K562 (cell line): Measurements from ENCODE around the gene DAB1. TPM values are rescaled to one million over a fixed set of nuclear protein-coding genes. Genes with fewer than 3 reads are reported as not detected.

Experiments
- ATAC-seq: fragments of 200-7000 bp; cut with Tn5 transposase; 3 replicates; pipeline ENCODE4 v1.9.1; 2020; ENCODE audit warnings: moderate library complexity
- BruUV-seq: library from RNA; stranded (reverse); fragments of 400-500 nt; replicated peaks from 2 replicates; lab custom pipeline; 2021; lab: Mats Ljungman, UMichigan
- CTCF ChIA-PET: fragments of 300-600 bp; formaldehyde crosslinking; extraction: SDS; loops from one replicate; lab custom pipeline; 2021; ENCODE audit warnings: low intra/inter-chr PET ratio; lab: Yijun Ruan, JAX
- POLR2A ChIA-PET: fragments of 300-600, 350-650 bp; sonication (Branson Sonifier 250); formaldehyde crosslinking; extraction: SDS; loops from one replicate; lab custom pipeline; 2021; ENCODE audit warnings: antibody characterized with exemption, inconsistent platforms; lab: Yijun Ruan, JAX
- DNase-seq, 4 experiments: peaks; one replicate each; pipeline versions ENCODE4 v3.0.0 to v3.0.0-alpha.2; 2011 to 2018; ENCODE audit warnings: low spot score in 3 of 4, mixed read lengths in 3 of 4; ENCODE audit errors: extremely low read depth in 1 of 4
- FAIRE-seq: peaks from 2 replicates; lab custom pipeline; 2011; peaks lifted over from hg19 to GRCh38; lab: Jason Lieb, UNC
- H2AFZ ChIP-seq: 2 replicates; pipeline ENCODE4 v1.6.0; 2011; ENCODE audit warnings: low read depth, low read length, control low read depth, inconsistent platforms
- H3K27ac ChIP-seq: fragments of 200-600 bp; 3 replicates; pipeline ENCODE4 v1.8.0; 2011; ENCODE audit warnings: low read depth, mild to moderate bottlenecking, control low read depth, inconsistent platforms, low read length, moderate library complexity, mixed read lengths; ENCODE audit errors: extremely low read depth
- H3K27me3 ChIP-seq, 2 experiments: fragments of 300-600 bp in 1 of 2; 2 replicates in 1 of 2; 3 replicates in 1 of 2; pipeline versions ENCODE4 v1.6.0 to v1.8.0; 2011; ENCODE audit warnings: inconsistent platforms in 2 of 2, low read length in 2 of 2, mild to moderate bottlenecking in 1 of 2, mixed read lengths in 1 of 2, moderate library complexity in 1 of 2; ENCODE audit not compliant: control insufficient read depth in 2 of 2, insufficient read depth in 2 of 2
- H3K36me3 ChIP-seq: fragments of 300-600 bp; 3 replicates; pipeline ENCODE4 v1.8.0; 2011; ENCODE audit warnings: mild to moderate bottlenecking, low read length, inconsistent platforms; ENCODE audit not compliant: control insufficient read depth, insufficient read depth
- H3K4me1 ChIP-seq, 2 experiments: fragments of 200-600 bp in 1 of 2; replicated peaks in 1 of 2; 2 replicates in 1 of 2; 3 replicates in 1 of 2; pipeline versions ENCODE4 v1.5.1 to v1.8.0; 2011; ENCODE audit warnings: inconsistent platforms in 2 of 2, low read length in 2 of 2, mild to moderate bottlenecking in 1 of 2, mixed read lengths in 1 of 2, moderate library complexity in 1 of 2; ENCODE audit not compliant: control insufficient read depth in 2 of 2, insufficient read depth in 2 of 2
- H3K4me2 ChIP-seq: 2 replicates; pipeline ENCODE4 v1.6.1; 2011; ENCODE audit warnings: low read length, control low read depth, inconsistent platforms, mixed read lengths; ENCODE audit not compliant: insufficient read depth
- H3K4me3 ChIP-seq: fragments of 200-600 bp; sonication (generic), shearing (Covaris generic); 2 replicates; pipeline ENCODE4 v1.5.1; 2016; ENCODE audit warnings: control low read depth, inconsistent platforms
- H3K79me2 ChIP-seq: fragments of 200-600 bp; 3 replicates; pipeline ENCODE4 v1.8.0; 2011; ENCODE audit warnings: low read length, inconsistent platforms; ENCODE audit not compliant: control insufficient read depth, insufficient read depth
- H3K9ac ChIP-seq, 2 experiments: 2 replicates each; pipeline versions ENCODE4 v1.6.0 to v1.6.1; 2011; ENCODE audit warnings: low read depth in 2 of 2, low read length in 2 of 2, control low read depth in 1 of 2, inconsistent platforms in 1 of 2, mild to moderate bottlenecking in 1 of 2, mixed read lengths in 1 of 2; ENCODE audit not compliant: insufficient read depth in 1 of 2
- H3K9me1 ChIP-seq: one replicate; pipeline ENCODE4 v1.6.0; 2011; ENCODE audit warnings: inconsistent platforms, mild to moderate bottlenecking, low read length, moderate library complexity; ENCODE audit not compliant: control insufficient read depth, insufficient read depth
- H3K9me3 ChIP-seq: replicated peaks from 2 replicates; pipeline ENCODE4 v1.5.1; 2011; ENCODE audit warnings: low read depth, low read length, inconsistent platforms; ENCODE audit not compliant: control insufficient read depth, insufficient read depth
- H4K20me1 ChIP-seq: replicated peaks from 2 replicates; pipeline ENCODE4 v1.6.1; 2011; ENCODE audit warnings: low read length, inconsistent platforms, mixed read lengths; ENCODE audit not compliant: control insufficient read depth, insufficient read depth
- MXD1 ChIP-seq: fragments of 250-450 bp; sonication (Bioruptor Pico); IDR thresholded peaks from 2 replicates; pipeline ENCODE4 v1.8.0; 2021; ENCODE audit warnings: borderline replicate concordance, mild to moderate bottlenecking, moderate library complexity; ENCODE audit not compliant: poor library complexity, severe bottlenecking
- UBTF ChIP-seq, 2 experiments: IDR thresholded peaks; 2 replicates each; pipeline ENCODE4 v1.6.1; 2012; ENCODE audit warnings: improper control_type of control experiment in 2 of 2, low read depth in 2 of 2, low read length in 2 of 2, borderline replicate concordance in 1 of 2
- WGBS: fragments of 100-300 bp; shearing (Covaris generic); methylation state at CpG from one replicate; pipeline ENCODE4 v1.1.6; 2016; ENCODE audit warnings: low coverage, mixed read lengths; ENCODE audit not compliant: insufficient coverage; ENCODE audit errors: missing lambda C conversion rate; 5-methylcytosine and 5-hydroxymethylcytosine counted together
- in situ Hi-C: fragments of 300-500 bp; cut with MboI; formaldehyde crosslinking; loops from 4 replicates; pipeline ENCODE4 v1.15.0; 2018; ENCODE audit warnings: inconsistent platforms, mixed read lengths
- intact Hi-C: fragments of 100-400 bp; cut with micrococcal nuclease; formaldehyde crosslinking; loops from 2 replicates; pipeline ENCODE4 v1.14.2; 2022
- polyA plus RNA-seq, 8 experiments: library from polyadenylated mRNA; depleted of rRNA in 4 of 8; stranded (reverse) in 5 of 8; unstranded in 3 of 8; fragments of >200 nt; fragmentation: Nextera tagmentation in 2 of 8; fragmentation: Illumina TruSeq in 1 of 8; extraction: Ambion mirVana in 2 of 8; extraction: Trizol in 1 of 8; gene quantifications; 2 replicates each; pipeline versions ENCODE4 v1.2.1 to v1.2.3, GENCODE V29; 2011 to 2014; ENCODE audit warnings: inconsistent platforms in 1 of 8, missing spikeins in 1 of 8
- total RNA-seq, 7 experiments: library from RNA; depleted of rRNA in 6 of 7; stranded (reverse); fragments of >200 nt in 6 of 7; fragmentation: Illumina TruSeq in 2 of 7; extraction: Trizol in 2 of 7; gene quantifications; 2 replicates each; pipeline versions ENCODE4 v1.2.1 to v1.2.3, GENCODE V29; 2011 to 2021; ENCODE audit warnings: low replicate concordance in 1 of 7

DAB1 gene
- total and polyA plus RNA-seq, 9 of the 15 experiments (the other 6 are each of a cell fraction or from before 2014, with no cell fraction given) = not detected

GRCh38 chr1:57384284-57384683 lies 39.6 kb downstream of the DAB1 start:
- ATAC-seq = no peak
- no peak for DNase-seq
- no peak overlapping the region for H3K9ac ChIP-seq
- no peaks in the 10 kb centered on the region; a peak in 1 of 5 replicates for H3K27me3 ChIP-seq
- no peak overlapping the region for H3K4me2 ChIP-seq
- intact Hi-C loops (no loop called here), in situ Hi-C loops (no loop called here)
- H3K79me2 ChIP-seq = no peaks in the 10 kb centered on the region
- FAIRE-seq = no peak
- TF ChIP-seq MXD1 (CRISPR knock-in tag) = no peak
- H3K9me3 ChIP-seq = no peaks in the 10 kb centered on the region
- no peak overlapping the region for H3K27ac ChIP-seq
- H3K36me3 ChIP-seq = no peaks in the 10 kb centered on the region
- no peak overlapping the region for H3K4me3 ChIP-seq
- CTCF ChIA-PET = no interaction called here
- no peaks in the 10 kb centered on the region for H3K9me1 ChIP-seq
- H2AFZ ChIP-seq = no peak overlapping the region
- 0% methylated on average over 4 of the region's 4 CpGs for WGBS
- H4K20me1 ChIP-seq = no peaks in the 10 kb centered on the region; the same call in 1 of the 2 replicates
- POLR2A ChIA-PET = no interaction called here
- no TSS peak for BruUV-seq
- H3K4me1 ChIP-seq = no peaks in the 10 kb centered on the region

GRCh38 chr1:57381871-57382270 lies 42.0 kb downstream of the DAB1 start:
- Histone ChIP-seq H3K9me1 (no peaks in the 10 kb centered on the region), H3K79me2 (no peaks in the 10 kb centered on the region), H4K20me1 (no peaks in the 10 kb centered on the region; the same call in 1 of the 2 replicates), H3K9me3 (no peaks in the 10 kb centered on the region), H3K4me2 (no peak overlapping the region), H3K27me3 (no peaks in the 10 kb centered on the region; a peak in 1 of 5 replicates), H2AFZ (no peak overlapping the region), H3K27ac (no peak overlapping the region)
- DNase-seq (no peak), ATAC-seq (no peak), FAIRE-seq (no peak)
- in situ Hi-C loops (no loop called here), intact Hi-C loops (no loop called here)
- CTCF ChIA-PET = no interaction called here
- 0% methylated on average over 2 of the region's 2 CpGs for WGBS
- no TSS peak for BruUV-seq
- TF ChIP-seq UBTF (IDR thresholded peaks at IDR 0.05; ENCODE audit: borderline replicate concordance in 1 of 2, low read depth in 2 of 2, low read length in 2 of 2) = no peak
- TF ChIP-seq, all 486 proteins: peak for 0
- H3K4me3 ChIP-seq = no peak overlapping the region
- H3K9ac ChIP-seq = no peak overlapping the region
- POLR2A ChIA-PET = interaction anchor here (1.2 kb wide), 2 partner anchors 9 to 12 kb away, joined by 3 to 6 read pairs; no protein-coding TSS in a partner anchor
- H3K4me1 ChIP-seq = no peaks in the 10 kb centered on the region
- no peaks in the 10 kb centered on the region for H3K36me3 ChIP-seq
